IPS DF 6.9 (cell line): ENCODE results near the gene TSLP.

Experiments
- DNase-seq: peaks from one replicate; pipeline ENCODE4 v3.0.0-alpha.2; 2013; ENCODE audit warnings: low read depth, low spot score
- H3K27ac ChIP-seq: one replicate; pipeline ENCODE4 v1.5.1; 2013; ENCODE audit warnings: low read length, control low read depth
- H3K27me3 ChIP-seq: 2 replicates; pipeline ENCODE4 v1.6.1; 2013; ENCODE audit warnings: mild to moderate bottlenecking, low read length; ENCODE audit not compliant: control insufficient read depth, insufficient read depth
- H3K36me3 ChIP-seq: 2 replicates; pipeline ENCODE4 v1.6.1; 2013; ENCODE audit warnings: low read length; ENCODE audit not compliant: control insufficient read depth, insufficient read depth
- H3K4me1 ChIP-seq: 2 replicates; pipeline ENCODE4 v1.6.1; 2013; ENCODE audit warnings: low read length; ENCODE audit not compliant: control insufficient read depth, insufficient read depth
- H3K4me3 ChIP-seq: 2 replicates; pipeline ENCODE4 v1.5.1; 2013; ENCODE audit warnings: mild to moderate bottlenecking, low read length
- H3K9me3 ChIP-seq: 2 replicates; pipeline ENCODE4 v1.6.1; 2013; ENCODE audit warnings: low read length, inconsistent platforms; ENCODE audit not compliant: control insufficient read depth, insufficient read depth
- WGBS: extraction: QIAGEN DNeasy Blood & Tissue Kit; methylation state at CpG from one replicate; pipeline ENCODE4 v1.1.7; 2013; ENCODE audit warnings: mixed read lengths, missing lambda C conversion rate; ENCODE audit not compliant: insufficient read length, insufficient coverage; 5-methylcytosine and 5-hydroxymethylcytosine counted together

Gene TSLP

DNA sequence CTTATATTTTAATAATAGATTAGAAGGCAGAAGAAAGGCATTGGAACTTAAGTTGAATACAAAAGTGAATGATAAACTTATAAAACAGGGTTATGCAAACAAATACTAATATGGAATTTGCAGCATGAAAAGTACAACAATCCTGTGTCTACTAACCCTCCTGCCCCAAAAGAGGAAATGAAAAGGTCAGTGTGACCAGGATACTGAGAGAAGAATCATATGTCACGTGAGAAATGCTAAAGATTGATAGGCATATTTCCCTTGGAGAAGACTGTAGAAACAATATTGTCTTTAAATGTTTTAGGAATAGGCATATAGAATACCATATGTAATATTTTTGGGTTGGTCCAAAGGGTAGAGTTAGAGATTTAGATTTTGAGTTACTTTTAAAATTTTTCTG is 24.5 kb downstream of the TSLP start:
- Histone ChIP-seq H3K27ac (no peak overlapping the region), H3K4me3 (no peak overlapping the region), H3K36me3 (no peaks in the 10 kb centered on the region; the same call in 1 of the 2 replicates), H3K9me3 (no peaks in the 10 kb centered on the region; the same call in 1 of the 2 replicates), H3K27me3 (peaks cover 2% of the 10 kb centered on the region; the same call in 1 of the 2 replicates), H3K4me1 (no peaks in the 10 kb centered on the region)
- no CpG with 5 or more reads among the region's 1 CpG for WGBS
- no peak for DNase-seq

DNA sequence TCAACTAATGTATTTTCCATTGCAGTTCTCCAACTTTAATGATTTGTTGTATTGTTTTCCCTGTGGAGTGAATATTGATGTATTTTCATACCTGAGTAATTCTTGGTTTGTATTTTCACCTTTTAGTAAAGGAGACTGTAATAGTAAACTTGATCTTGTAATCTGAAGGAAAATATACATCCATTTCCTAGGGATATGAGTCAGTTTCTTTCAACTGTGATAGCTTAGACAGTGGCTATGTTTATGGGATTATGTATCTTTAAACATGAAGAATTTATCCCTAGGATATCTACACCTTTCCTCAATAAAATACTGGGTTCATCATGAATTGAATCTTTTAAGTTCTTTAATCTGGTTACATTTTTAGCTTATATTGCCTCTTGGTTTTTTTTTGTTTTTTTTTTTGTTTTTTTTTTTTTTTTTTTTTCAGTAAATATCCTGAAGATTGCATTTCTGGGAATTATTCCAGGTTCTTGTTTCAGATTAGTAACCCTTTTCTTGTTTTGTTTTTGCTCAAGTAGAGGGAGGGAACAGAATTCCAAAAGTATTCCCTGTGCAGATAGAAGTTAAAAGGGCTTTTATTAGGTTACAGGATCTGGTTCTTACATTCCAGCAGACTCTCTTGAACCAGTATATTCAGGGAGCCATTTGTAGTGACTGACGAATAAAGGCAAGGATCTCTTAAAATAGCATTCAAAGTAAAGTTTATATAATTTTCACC is 27.7 kb downstream of the TSLP start:
- no peak for DNase-seq

DNA sequence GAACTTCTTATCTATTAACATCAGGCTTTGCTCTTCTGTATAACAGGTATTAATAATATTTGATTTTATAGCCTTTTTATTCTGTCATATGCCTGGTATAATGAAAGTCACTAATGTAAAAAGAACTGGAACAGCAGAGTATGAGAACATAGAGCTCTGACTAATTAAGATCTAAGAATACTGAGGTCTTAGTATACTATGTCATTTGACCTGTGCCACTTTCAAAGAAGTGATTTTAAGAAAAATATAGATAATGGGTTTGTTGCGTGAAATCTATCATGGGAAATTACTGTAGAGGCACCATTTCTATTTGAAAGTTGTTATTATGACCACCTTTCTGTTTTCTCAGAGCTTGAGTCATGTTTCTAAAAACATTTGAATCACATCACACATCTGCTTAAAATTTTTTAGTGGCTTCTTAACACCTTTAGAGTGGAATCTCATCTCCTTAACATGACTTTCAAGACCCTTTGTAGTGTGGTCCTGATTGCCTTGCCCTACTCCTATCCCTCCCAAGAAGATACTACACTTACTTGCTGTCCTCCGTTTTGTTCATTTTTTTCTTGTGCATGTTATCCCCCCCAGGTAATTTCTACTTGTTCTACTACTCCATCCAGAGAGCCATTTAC is 34.9 kb downstream of the TSLP start:
- H3K4me3 ChIP-seq: no peak overlapping the region
- H3K27me3 ChIP-seq: no peaks in the 10 kb centered on the region
- peaks cover 6% of the 10 kb centered on the region; the same call in 1 of the 2 replicates for H3K36me3 ChIP-seq
- no peaks in the 10 kb centered on the region for H3K9me3 ChIP-seq
- H3K4me1 ChIP-seq: no peaks in the 10 kb centered on the region
- no peak for DNase-seq
- no peak overlapping the region for H3K27ac ChIP-seq
- WGBS: 100% methylated on average over 1 of the region's 2 CpGs

More for the DNA sequence above, 27.7 kb downstream of the TSLP start:
- no CpG with 5 or more reads among the region's 1 CpG for WGBS
- no peaks in the 10 kb centered on the region for H3K4me1 ChIP-seq
- H3K27ac ChIP-seq: no peak overlapping the region
- H3K27me3 ChIP-seq: no peaks in the 10 kb centered on the region
- peaks cover 2% of the 10 kb centered on the region; the same call in 1 of the 2 replicates for H3K36me3 ChIP-seq
- no peaks in the 10 kb centered on the region for H3K9me3 ChIP-seq
- no peak overlapping the region for H3K4me3 ChIP-seq

DNA sequence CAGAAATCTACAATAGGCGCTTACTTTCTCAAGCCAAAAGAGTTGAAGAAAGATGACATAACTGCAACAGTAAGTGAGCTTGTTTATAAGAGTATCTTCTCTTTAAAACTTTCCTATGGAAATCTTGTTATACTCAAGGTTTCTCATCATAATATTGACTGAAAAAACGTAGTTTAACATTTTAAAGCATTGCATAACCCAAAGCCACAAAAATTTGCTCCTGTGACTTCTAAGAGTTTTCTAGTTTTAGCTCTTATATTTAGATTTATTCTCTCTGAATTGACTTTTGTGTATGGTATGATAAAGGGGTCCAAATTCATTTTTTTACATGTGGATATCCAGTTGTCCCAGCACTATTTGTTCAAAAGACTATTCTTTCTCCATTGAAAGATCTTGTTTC is 35.9 kb downstream of the TSLP start:
- Histone ChIP-seq H3K9me3 (no peaks in the 10 kb centered on the region), H3K4me1 (no peaks in the 10 kb centered on the region), H3K36me3 (peaks cover 6% of the 10 kb centered on the region; the same call in 1 of the 2 replicates), H3K27ac (no peak overlapping the region), H3K4me3 (no peak overlapping the region), H3K27me3 (no peaks in the 10 kb centered on the region)
- WGBS: no CpG with 5 or more reads among the region's 2 CpGs
- DNase-seq: no peak

DNA sequence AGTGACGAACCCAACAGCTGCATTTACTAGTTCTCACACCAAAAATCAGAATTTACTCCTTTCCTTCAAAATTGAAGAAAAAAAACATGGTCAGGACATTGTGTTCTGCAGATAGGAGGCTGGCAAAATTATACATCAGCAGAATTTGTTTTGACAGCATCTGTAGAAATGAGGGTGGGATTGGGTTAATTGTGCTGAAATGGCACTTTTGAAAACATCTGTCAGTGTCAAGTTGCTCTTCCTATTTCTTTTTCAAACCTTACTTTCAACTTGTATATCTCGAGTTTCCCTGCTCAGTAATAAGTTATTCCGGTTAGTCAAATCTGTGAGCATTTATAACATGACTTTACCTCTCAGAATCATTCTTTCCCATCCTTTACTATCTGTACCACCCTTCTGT is 40.4 kb downstream of the TSLP start:
- Histone ChIP-seq H3K9me3 (no peaks in the 10 kb centered on the region), H3K36me3 (no peaks in the 10 kb centered on the region; the same call in 1 of the 2 replicates), H3K27me3 (no peaks in the 10 kb centered on the region), H3K27ac (no peak overlapping the region), H3K4me1 (no peaks in the 10 kb centered on the region), H3K4me3 (no peak overlapping the region)
- no peak for DNase-seq
- no CpG with 5 or more reads among the region's 3 CpGs for WGBS

DNA sequence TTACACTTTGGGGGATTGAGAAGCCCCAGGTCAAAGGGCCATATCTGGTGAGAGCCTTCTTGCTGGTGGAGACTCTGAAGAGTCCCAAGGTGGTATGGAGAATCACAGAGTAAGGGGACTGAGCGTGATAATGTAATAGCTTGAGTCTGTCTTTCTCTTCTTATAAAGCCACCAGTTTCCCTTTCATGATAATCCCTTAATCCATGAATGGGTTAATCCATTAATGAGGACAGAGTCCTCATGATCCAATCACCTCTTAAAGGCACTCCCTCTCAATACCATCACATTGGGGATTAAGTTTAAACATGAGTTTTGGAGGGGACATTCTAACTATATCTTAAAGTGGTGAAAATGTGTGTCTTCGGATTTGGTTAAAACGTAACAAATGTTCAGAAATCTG is 42.2 kb downstream of the TSLP start:
- no peaks in the 10 kb centered on the region; the same call in 1 of the 2 replicates for H3K4me1 ChIP-seq
- H3K4me3 ChIP-seq: no peak overlapping the region
- no peaks in the 10 kb centered on the region for H3K9me3 ChIP-seq
- H3K27me3 ChIP-seq: no peaks in the 10 kb centered on the region
- no CpG with 5 or more reads among the region's 3 CpGs for WGBS
- H3K36me3 ChIP-seq: no peaks in the 10 kb centered on the region; the same call in 1 of the 2 replicates
- H3K27ac ChIP-seq: no peak overlapping the region
- DNase-seq: no peak

DNA sequence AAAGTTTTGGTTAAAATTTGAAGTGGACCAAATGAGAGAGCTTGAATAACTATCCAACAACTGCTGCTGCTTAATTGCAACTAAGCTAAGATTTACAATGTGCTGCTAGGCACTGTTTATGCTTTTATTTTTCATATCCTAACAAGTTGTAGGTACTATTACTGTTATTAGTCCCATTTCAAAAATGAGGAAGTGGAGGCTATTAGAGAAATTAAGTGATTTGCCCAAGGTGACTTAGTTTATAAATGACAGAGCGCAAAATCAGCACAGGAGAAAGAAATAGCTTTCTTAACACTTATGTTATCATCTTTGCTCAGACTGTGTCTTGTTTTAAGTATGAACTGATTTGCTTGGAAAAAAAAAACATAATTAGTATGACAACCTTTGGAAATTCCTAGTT is 43.7 kb downstream of the TSLP start:
- no peaks in the 10 kb centered on the region for H3K27me3 ChIP-seq
- no peaks in the 10 kb centered on the region for H3K9me3 ChIP-seq
- no peak overlapping the region for H3K4me3 ChIP-seq
- no peaks in the 10 kb centered on the region; the same call in 1 of the 2 replicates for H3K36me3 ChIP-seq
- no peak for DNase-seq
- no peaks in the 10 kb centered on the region; the same call in 1 of the 2 replicates for H3K4me1 ChIP-seq
- no peak overlapping the region for H3K27ac ChIP-seq
- no CpG with 5 or more reads among the region's 1 CpG for WGBS

DNA sequence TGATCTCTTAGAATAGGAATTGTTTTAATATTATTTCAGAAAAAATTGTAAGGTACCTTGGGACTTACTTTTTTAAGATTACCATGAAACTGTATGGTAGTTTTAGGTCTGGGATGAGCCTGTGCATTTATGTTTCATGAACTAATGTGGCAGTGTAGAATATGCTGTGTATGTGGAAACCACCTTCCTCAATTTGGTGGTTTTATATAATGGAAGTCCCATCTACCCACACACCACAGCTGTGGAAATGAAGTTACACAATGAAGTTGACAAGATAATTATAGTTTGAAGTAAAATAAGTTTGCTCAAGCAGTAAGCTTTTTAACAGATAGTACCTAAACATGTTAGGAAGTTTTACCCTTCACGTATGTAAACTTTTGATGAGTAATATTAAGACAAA is 45.0 kb downstream of the TSLP start:
- no CpG with 5 or more reads among the region's 1 CpG for WGBS
- Histone ChIP-seq H3K4me1 (no peaks in the 10 kb centered on the region; the same call in 1 of the 2 replicates), H3K27me3 (no peaks in the 10 kb centered on the region), H3K4me3 (no peak overlapping the region), H3K36me3 (no peaks in the 10 kb centered on the region; the same call in 1 of the 2 replicates), H3K9me3 (no peaks in the 10 kb centered on the region), H3K27ac (no peak overlapping the region)
- DNase-seq: no peak

DNA sequence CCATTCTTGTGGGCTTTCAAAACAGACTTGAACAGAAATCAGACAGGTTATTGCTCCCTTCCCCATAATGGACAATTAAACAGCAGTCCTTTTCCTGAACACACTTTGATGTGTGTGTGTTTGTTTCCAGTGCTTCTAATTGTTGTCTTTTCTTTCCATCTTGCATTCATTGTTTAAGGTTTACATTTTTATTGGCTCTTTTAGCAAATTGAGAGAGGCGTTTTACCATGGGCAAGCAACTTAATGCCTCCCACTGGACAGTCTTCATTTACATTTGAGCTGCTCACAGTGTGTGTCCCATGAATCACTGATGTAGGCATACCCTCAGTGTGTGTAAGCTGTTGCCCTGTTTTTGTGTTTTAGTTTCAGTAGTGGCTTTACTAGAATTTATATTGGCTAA is 45.6 kb downstream of the TSLP start:
- H3K4me1 ChIP-seq: no peaks in the 10 kb centered on the region; the same call in 1 of the 2 replicates
- H3K4me3 ChIP-seq: no peak overlapping the region
- H3K27ac ChIP-seq: peak overlapping the region; percentile 41

DNA sequence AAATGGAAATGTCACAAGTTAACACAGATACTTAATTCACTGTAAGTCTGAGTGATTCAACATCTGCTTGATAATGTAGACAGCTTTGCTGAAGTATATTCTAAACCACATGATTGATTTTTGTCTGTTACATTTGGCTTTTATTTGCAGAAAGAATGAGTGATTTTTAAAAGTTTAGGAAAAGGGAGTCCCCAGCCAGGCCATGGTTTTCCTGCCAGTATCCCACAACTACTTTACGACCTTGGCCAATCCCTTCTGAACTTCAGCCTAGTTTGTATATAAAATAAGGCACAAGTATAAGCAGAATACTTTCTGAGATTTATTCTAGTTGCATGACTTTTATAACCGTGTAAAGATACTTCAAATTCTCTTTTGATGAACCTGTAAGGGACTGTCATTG is 47.7 kb downstream of the TSLP start:
- no peaks in the 10 kb centered on the region for H3K9me3 ChIP-seq
- no peak overlapping the region for H3K27ac ChIP-seq
- H3K36me3 ChIP-seq: no peaks in the 10 kb centered on the region; the same call in 1 of the 2 replicates
- H3K4me3 ChIP-seq: no peak overlapping the region
- no peaks in the 10 kb centered on the region for H3K27me3 ChIP-seq
- no peak for DNase-seq
- H3K4me1 ChIP-seq: no peaks in the 10 kb centered on the region; the same call in 1 of the 2 replicates
- WGBS: no CpG with 5 or more reads among the region's 2 CpGs

More for the DNA sequence above, 45.6 kb downstream of the TSLP start:
- WGBS: no CpG with 5 or more reads among the region's 1 CpG
- H3K27me3 ChIP-seq: no peaks in the 10 kb centered on the region
- H3K36me3 ChIP-seq: no peaks in the 10 kb centered on the region; the same call in 1 of the 2 replicates
- no peak for DNase-seq
- H3K9me3 ChIP-seq: no peaks in the 10 kb centered on the region
